Mucosa of rectum (tissue), 2 donors: ENCODE data around the gene COL26A1.

Experiments used
- H3K27ac ChIP-seq, 2 donors: one replicate each; pipeline ENCODE4 v1.7.0; 2013; ENCODE audit warnings: inconsistent platforms in 2 of 2, low read depth in 2 of 2, low read length in 2 of 2
- H3K27me3 ChIP-seq, 2 donors: one replicate each; pipeline ENCODE4 v1.7.0; 2013; ENCODE audit warnings: low read length in 2 of 2; ENCODE audit not compliant: control insufficient read depth in 2 of 2, insufficient read depth in 2 of 2
- H3K36me3 ChIP-seq, 2 donors: one replicate each; pipeline ENCODE4 v1.7.0; 2013; ENCODE audit warnings: low read length in 2 of 2; ENCODE audit not compliant: control insufficient read depth in 2 of 2, insufficient read depth in 2 of 2
- H3K4me1 ChIP-seq, 2 donors: one replicate each; pipeline ENCODE4 v1.7.0; 2013; ENCODE audit warnings: low read length in 2 of 2, mild to moderate bottlenecking in 1 of 2; ENCODE audit not compliant: control insufficient read depth in 2 of 2, insufficient read depth in 2 of 2
- H3K4me3 ChIP-seq, 2 donors: one replicate each; pipeline ENCODE4 v1.7.0; 2013; ENCODE audit warnings: low read length in 2 of 2
- H3K9ac ChIP-seq, 2 donors: one replicate each; pipeline ENCODE4 v1.7.0; 2013; ENCODE audit warnings: low read length in 2 of 2, low read depth in 1 of 2, mild to moderate bottlenecking in 1 of 2
- H3K9me3 ChIP-seq, 2 donors: one replicate each; pipeline ENCODE4 v1.7.0; 2013; ENCODE audit warnings: low read length in 2 of 2; ENCODE audit not compliant: control insufficient read depth in 2 of 2
- donor health status: healthy.
- donor health status: Normal muscosa, but diverticular disease.

The COL26A1 gene

GRCh38 chr7:101436221-101436735 lies 73.6 kb downstream of the COL26A1 start:
- Histone ChIP-seq H3K9me3 (no peaks in the 10 kb centered on the region), H3K36me3 (no peaks in the 10 kb centered on the region)

DNA sequence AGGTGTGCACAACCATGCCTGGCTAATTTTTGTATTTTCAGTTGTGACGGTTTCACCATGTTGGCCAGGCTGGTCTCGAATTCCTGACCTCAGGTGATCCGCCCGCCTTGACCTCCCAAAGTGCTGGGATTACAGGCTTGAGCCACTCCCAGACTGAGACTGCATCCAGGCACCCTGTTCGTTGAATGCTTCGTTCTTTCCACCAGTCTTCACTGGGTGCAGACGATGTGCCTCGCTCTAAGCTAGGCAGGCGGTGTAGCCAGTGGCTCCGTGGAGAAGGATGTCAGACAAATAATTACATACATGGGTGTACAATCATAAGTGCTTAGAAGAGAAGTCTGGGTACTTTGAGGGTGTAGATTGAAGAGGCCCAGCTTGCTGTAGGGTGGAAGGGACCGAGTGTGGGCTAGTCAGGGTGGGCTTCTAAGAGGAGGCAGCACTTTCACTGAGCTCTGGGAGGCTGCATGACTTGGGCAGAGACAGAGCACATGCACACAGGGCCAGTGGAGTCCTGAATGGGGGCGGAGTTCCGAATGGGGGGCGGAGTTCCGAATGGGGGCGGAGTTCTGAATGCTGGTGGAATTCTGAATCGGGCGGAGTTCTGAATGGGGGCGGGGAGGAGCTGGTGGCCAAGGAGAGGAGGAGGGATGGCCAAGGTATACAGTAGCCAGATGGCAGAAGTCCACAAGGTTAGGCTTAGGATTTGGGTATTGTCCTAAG lies 74.3 kb downstream of the COL26A1 start:
- H3K36me3 ChIP-seq, result no peaks in the 10 kb centered on the region
- no peak overlapping the region for H3K27ac ChIP-seq
- no peaks in the 10 kb centered on the region for H3K9me3 ChIP-seq
- H3K4me1 ChIP-seq, result no peaks in the 10 kb centered on the region
- peaks cover 0 to 8% of the 10 kb centered on the region in 2 donors for H3K27me3 ChIP-seq
- no peak overlapping the region for H3K4me3 ChIP-seq
- no peak overlapping the region for H3K9ac ChIP-seq

More at GRCh38 chr7:101436221-101436735, 73.6 kb downstream of the COL26A1 start:
- Histone ChIP-seq H3K9ac (no peak overlapping the region), H3K27me3 (peaks cover 0 to 8% of the 10 kb centered on the region in 2 donors), H3K27ac (no peak overlapping the region), H3K4me3 (no peak overlapping the region), H3K4me1 (no peaks in the 10 kb centered on the region)

GRCh38 chr7:101441890-101442289 lies 79.2 kb downstream of the COL26A1 start:
- H3K27me3 ChIP-seq, result peaks cover 3 to 7% of the 10 kb centered on the region in 2 donors

GRCh38 chr7:101442426-101443070 lies 79.9 kb downstream of the COL26A1 start:
- Histone ChIP-seq H3K27ac (no peak overlapping the region), H3K9me3 (no peaks in the 10 kb centered on the region), H3K27me3 (peaks cover 2 to 7% of the 10 kb centered on the region in 2 donors), H3K4me1 (no peaks in the 10 kb centered on the region), H3K36me3 (no peaks in the 10 kb centered on the region), H3K9ac (no peak overlapping the region), H3K4me3 (no peak overlapping the region)

More at GRCh38 chr7:101441890-101442289, 79.2 kb downstream of the COL26A1 start:
- no peaks in the 10 kb centered on the region for H3K9me3 ChIP-seq
- no peak overlapping the region for H3K27ac ChIP-seq
- H3K4me3 ChIP-seq, result no peak overlapping the region
- no peak overlapping the region for H3K9ac ChIP-seq
- H3K4me1 ChIP-seq, result no peaks in the 10 kb centered on the region
- no peaks in the 10 kb centered on the region for H3K36me3 ChIP-seq

DNA sequence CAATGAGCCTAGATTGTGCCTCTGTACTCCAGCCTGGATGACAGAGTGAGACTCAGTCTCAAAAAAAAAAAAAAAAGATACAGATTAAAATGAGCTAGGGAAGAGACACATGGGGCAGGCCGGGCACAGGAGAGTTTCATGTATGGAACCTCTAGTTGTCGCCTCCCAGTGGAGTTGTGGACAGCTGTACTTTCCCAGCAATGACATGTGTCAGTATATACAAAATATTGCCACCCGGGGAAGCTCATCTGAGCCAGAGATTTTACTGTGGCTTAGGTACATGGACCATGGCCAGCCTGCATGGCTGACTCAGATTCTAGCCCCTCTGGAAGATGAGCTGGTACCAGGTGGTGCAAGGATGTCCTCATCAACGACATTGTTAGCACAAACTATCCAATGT lies 87.4 kb downstream of the COL26A1 start:
- Histone ChIP-seq H3K4me3 (no peak overlapping the region), H3K27me3 (peaks cover 0 to 4% of the 10 kb centered on the region in 2 donors), H3K9ac (no peak overlapping the region), H3K4me1 (no peaks in the 10 kb centered on the region), H3K9me3 (no peaks in the 10 kb centered on the region), H3K36me3 (no peaks in the 10 kb centered on the region), H3K27ac (no peak overlapping the region)

DNA sequence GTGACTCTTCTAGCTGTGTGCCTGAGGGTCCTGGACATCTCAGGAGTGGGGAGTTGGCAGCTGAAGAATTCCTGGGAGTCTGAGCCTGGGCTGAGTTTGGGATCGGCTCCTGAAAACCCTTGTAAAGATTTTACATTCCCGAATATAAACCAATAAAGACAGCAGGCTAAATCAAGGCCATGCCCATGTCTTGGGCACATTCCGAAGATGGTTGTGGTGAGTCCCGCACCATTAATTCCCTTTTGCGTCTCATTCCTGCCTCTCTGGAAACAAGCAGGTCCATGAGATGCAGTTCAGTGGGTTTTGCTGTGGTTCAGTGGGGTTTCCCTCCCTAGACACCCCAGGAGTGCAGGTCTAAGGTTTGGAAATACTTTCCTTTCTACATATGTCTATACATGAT lies 90.9 kb downstream of the COL26A1 start:
- peaks cover 0 to 3% of the 10 kb centered on the region in 2 donors for H3K27me3 ChIP-seq
- no peaks in the 10 kb centered on the region for H3K9me3 ChIP-seq
- H3K4me3 ChIP-seq, result no peak overlapping the region
- no peaks in the 10 kb centered on the region for H3K36me3 ChIP-seq
- no peaks in the 10 kb centered on the region for H3K4me1 ChIP-seq
- no peak overlapping the region for H3K27ac ChIP-seq
- H3K9ac ChIP-seq, result no peak overlapping the region

DNA sequence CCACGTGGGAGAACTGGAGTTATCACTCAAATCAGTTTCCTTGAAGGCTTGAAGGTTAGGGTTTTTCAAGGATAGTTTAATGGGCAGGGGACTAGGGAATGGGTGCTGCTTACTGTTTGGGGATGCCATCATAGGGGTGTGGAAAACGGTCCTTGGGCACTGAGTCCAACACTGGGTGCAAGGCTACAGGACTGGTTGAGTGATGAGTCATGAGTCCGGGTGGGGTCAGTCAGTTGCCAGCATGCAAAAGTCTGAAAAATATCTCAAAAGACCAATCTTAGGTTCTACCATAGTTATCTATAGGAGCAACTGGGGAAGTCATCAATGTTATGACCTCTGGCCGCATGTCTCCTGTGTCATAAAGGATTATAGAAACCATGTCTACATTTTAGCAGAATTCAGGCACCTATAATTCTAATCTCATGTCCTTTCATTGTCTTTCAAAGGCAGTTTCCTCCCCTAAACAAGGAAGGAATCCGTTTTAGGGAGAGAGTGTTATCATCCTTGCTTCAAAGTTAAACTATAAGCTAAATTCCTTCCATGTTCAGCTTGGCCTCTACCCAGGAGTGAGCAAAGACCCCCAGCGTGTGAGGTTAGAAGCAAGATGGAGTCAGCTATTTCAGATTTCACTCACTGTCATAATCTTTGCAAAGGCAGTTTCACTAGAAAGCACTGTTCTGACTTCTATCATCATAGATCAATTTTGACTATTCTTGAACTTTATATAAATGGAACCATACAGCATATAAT lies 94.5 kb downstream of the COL26A1 start:
- Histone ChIP-seq H3K9ac (no peak overlapping the region), H3K27me3 (no peaks in the 10 kb centered on the region), H3K9me3 (no peaks in the 10 kb centered on the region), H3K36me3 (no peaks in the 10 kb centered on the region), H3K4me3 (no peak overlapping the region), H3K4me1 (no peaks in the 10 kb centered on the region), H3K27ac (no peak overlapping the region)

DNA sequence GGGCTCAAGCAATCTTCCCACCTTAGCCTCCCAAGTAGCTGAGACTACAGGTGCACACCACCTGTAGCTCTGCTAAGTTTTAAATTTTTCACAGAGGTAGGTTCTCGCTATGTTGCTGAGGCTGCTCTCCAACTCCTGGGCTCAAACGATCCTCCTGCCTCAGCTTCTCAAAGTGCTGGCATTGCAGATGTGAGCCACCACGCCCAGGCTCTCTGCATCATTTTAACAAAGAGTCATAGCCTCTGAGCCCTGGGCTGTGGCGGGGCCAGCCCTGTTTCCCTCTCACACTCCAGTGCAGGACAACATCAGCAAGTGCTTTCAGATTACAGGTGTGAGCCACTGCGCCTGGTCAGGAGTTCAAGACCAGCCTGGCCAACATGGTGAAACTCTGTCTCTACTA lies 102.5 kb downstream of the COL26A1 start:
- Histone ChIP-seq H3K9me3 (no peaks in the 10 kb centered on the region), H3K4me3 (no peak overlapping the region), H3K27me3 (no peaks in the 10 kb centered on the region), H3K27ac (no peak overlapping the region), H3K4me1 (no peaks in the 10 kb centered on the region), H3K9ac (no peak overlapping the region), H3K36me3 (no peaks in the 10 kb centered on the region)

DNA sequence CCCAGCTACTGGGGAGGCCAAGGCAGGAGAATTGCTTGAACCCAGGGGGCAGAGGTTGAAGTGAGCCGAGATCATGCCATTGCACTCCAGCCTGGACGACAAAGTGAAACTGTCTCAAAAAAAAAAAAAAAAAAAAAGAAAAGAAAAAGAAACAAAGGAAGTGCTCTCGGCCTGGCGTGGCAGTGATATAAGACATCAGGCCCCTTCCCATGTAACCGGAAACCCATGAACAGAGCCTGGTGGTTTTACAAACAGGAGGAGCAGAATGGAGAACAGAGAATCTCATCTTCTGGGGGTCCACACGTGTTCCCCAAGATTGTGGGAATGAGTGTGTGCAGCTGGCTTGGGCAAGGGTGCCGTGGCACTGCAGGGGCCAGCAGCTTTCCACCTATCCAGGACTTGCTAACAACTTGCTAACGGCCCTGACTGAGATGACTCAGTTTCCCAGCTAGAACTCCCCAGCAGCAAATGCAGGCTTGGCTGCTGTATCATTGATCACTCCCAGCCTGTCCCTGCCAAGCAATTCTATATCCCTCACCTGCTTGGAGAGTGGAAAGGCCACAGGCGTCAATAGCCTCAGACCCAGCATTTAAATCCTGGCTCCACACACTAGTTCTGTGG lies 103.0 kb downstream of the COL26A1 start:
- H3K4me1 ChIP-seq, result no peaks in the 10 kb centered on the region
- no peak overlapping the region for H3K9ac ChIP-seq
- H3K9me3 ChIP-seq, result no peaks in the 10 kb centered on the region
- no peaks in the 10 kb centered on the region for H3K27me3 ChIP-seq
- H3K36me3 ChIP-seq, result no peaks in the 10 kb centered on the region
- H3K27ac ChIP-seq, result no peak overlapping the region
- H3K4me3 ChIP-seq, result no peak overlapping the region
